AG10803 (cell line): ENCODE results near the gene BORA.

ENCODE experiments used
- DNase-seq: peaks from one replicate; pipeline ENCODE4 v3.0.0; 2010; ENCODE audit warnings: low read depth
- H3K4me3 ChIP-seq: 2 replicates; pipeline ENCODE4 v1.5.1; 2011; ENCODE audit warnings: mild to moderate bottlenecking, low read length, control low read depth
- TF ChIP-seq, protein P1 (sequence below): conservative IDR thresholded peaks from 2 replicates; pipeline ENCODE4 v1.5.1; 2011; ENCODE audit warnings: mild to moderate bottlenecking, low read length, control low read depth, inconsistent platforms

The BORA gene

DNA sequence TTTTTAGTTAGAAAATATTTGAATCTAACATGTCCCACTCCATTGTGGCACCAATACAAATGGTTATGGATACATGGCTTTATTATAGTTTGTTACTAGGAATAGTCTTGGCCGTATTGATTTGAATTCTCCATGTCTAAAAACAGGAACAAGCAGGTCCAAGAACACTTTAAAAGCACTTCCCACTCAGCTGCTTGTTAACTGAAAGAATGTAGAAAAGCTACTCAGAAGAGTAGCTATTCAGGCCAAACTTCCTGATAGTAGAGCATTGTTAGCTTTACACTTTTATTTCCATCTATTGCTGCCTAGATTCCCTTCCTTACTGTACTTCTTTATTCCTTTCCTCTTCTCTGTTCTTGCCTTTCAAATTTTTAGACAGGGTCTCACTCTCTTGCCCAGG, 61.1 kb downstream of the BORA start:
- TF ChIP-seq, protein P1, sequence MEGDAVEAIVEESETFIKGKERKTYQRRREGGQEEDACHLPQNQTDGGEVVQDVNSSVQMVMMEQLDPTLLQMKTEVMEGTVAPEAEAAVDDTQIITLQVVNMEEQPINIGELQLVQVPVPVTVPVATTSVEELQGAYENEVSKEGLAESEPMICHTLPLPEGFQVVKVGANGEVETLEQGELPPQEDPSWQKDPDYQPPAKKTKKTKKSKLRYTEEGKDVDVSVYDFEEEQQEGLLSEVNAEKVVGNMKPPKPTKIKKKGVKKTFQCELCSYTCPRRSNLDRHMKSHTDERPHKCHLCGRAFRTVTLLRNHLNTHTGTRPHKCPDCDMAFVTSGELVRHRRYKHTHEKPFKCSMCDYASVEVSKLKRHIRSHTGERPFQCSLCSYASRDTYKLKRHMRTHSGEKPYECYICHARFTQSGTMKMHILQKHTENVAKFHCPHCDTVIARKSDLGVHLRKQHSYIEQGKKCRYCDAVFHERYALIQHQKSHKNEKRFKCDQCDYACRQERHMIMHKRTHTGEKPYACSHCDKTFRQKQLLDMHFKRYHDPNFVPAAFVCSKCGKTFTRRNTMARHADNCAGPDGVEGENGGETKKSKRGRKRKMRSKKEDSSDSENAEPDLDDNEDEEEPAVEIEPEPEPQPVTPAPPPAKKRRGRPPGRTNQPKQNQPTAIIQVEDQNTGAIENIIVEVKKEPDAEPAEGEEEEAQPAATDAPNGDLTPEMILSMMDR = no peak
- H3K4me3 ChIP-seq = no peak overlapping the region
- DNase-seq = no peak

DNA sequence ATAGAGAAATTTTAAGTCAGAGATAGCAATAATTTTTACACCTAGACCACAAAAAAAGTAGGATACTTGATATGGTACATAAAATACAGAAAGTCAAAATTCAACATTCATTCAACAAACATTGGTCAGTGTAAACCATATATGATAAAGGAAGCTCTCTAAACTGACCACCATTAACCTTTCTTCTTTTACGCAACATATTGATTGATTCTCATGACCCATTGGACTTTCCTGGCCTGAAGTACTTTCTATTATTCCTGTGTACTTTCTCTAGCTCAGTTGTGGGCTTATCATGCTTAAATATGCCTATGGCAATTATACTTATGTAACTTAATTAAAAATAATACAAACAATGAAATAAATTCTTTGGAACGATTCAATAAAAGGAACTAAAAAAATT, 64.9 kb downstream of the BORA start:
- TF ChIP-seq, protein P1 = no peak
- no peak for DNase-seq
- no peak overlapping the region for H3K4me3 ChIP-seq

DNA sequence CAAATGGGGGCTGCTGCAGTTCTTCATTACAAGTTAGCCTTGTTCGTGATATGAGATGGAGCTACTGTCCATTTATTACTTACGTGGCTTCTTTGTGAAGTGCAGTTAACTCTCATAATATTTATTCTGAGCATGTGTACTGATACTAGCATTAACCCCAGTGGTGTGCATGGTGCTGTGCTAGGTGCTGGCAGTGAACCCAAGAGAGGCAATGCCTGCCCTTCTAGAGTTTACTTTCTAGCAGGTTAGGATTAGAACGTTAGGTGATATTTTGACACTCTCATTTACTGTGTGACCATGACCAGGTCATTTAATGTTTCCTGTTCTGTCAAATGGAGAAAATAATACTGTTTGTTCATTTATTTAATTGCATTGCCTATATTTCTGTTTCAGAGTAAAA, 71.1 kb downstream of the BORA start:
- TF ChIP-seq, protein P1 = no peak
- no peak for DNase-seq
- no peak overlapping the region for H3K4me3 ChIP-seq

DNA sequence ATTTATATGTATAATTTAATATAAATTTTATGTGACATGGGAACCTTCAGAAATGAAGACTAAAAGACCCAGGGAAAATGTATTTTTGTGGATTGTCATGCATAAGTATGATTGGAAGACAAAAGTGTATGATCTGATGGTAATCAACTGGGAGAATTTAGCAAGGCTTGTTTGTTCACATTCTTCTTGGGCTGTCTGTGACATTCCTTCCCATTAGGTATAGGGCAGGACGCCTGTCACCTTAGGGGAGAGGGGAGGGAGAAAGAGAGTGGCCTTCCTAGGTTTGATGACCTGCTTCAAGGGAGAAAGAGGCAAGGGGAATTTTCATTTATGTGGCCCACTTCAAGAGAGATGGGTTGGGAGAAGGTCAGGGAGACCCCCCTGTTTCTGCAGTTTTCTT, 76.6 kb downstream of the BORA start:
- DNase-seq = no peak
- H3K4me3 ChIP-seq = no peak overlapping the region
- TF ChIP-seq, protein P1 = no peak
